SK-N-SH treated with all-trans-retinoic acid at 6 μM for 48 hours (cell line): ENCODE data around the gene CSF2.

Source experiments
- ARNTL ChIP-seq: fragments of 450-650 bp; formaldehyde crosslinking; IDR thresholded peaks from 2 replicates; pipeline ENCODE4 v1.5.0; 2020; ENCODE audit warnings: low read depth, mild to moderate bottlenecking, moderate library complexity, borderline replicate concordance
- CREB5 ChIP-seq: fragments of 250-450 bp; sonication (Bioruptor Pico); IDR thresholded peaks from 2 replicates; pipeline ENCODE4 v1.5.1; 2020; ENCODE audit warnings: low read depth, mild to moderate bottlenecking, moderate library complexity
- ESRRG ChIP-seq: fragments of 250-450 bp; sonication (Bioruptor Pico); IDR thresholded peaks from 2 replicates; pipeline ENCODE4 v1.6.1; 2021; ENCODE audit warnings: mild to moderate bottlenecking
- GLIS3 ChIP-seq: fragments of 250-450 bp; sonication (Bioruptor Pico); IDR thresholded peaks from 2 replicates; pipeline ENCODE4 v1.5.0; 2020; ENCODE audit warnings: mild to moderate bottlenecking, moderate library complexity
- ISL1 ChIP-seq: fragments of 250-450 bp; sonication (Bioruptor Pico); IDR thresholded peaks from 2 replicates; pipeline ENCODE4 v2.1.2; 2022; ENCODE audit warnings: mild to moderate bottlenecking, moderate library complexity
- PATZ1 ChIP-seq: fragments of 250-450 bp; sonication (Bioruptor Pico); IDR thresholded peaks from 2 replicates; pipeline ENCODE4 v1.8.0; 2020; ENCODE audit warnings: mild to moderate bottlenecking, moderate library complexity, borderline replicate concordance
- RARB ChIP-seq: fragments of 250-450 bp; sonication (Bioruptor Pico); IDR thresholded peaks from 2 replicates; pipeline ENCODE4 v1.8.0; 2021; ENCODE audit warnings: mild to moderate bottlenecking, moderate library complexity
- TCF4 ChIP-seq: fragments of 250-450 bp; sonication (Bioruptor Pico); IDR thresholded peaks from 2 replicates; pipeline ENCODE4 v1.8.0; 2021; ENCODE audit warnings: mild to moderate bottlenecking, moderate library complexity, borderline replicate concordance
- TOX ChIP-seq: fragments of 250-450 bp; sonication (Bioruptor Pico); IDR thresholded peaks from 2 replicates; pipeline ENCODE4 v1.8.0; 2021; ENCODE audit warnings: mild to moderate bottlenecking, moderate library complexity, borderline replicate concordance
- ZFP3 ChIP-seq: fragments of 250-450 bp; sonication (Bioruptor Pico); IDR thresholded peaks from 2 replicates; pipeline ENCODE4 v1.5.0; 2020; ENCODE audit warnings: mild to moderate bottlenecking, moderate library complexity
- ZFP30 ChIP-seq: fragments of 450-650 bp; formaldehyde crosslinking; IDR thresholded peaks from 2 replicates; pipeline ENCODE4 v1.5.0; 2022; ENCODE audit warnings: mild to moderate bottlenecking, moderate library complexity
- TF ChIP-seq, protein P1 (sequence below): fragments of 250-450 bp; sonication (Bioruptor Pico); IDR thresholded peaks from 2 replicates; pipeline ENCODE4 v1.5.1; 2021; ENCODE audit warnings: mild to moderate bottlenecking, moderate library complexity

GRCh38 chr5:132067451-132067850 is 6.1 kb upstream of the CSF2 start:
- TF ChIP-seq CREB5 (CRISPR knock-in tag) (no peak), TCF4 (no peak), TOX (no peak), ARNTL (CRISPR knock-in tag) (no peak), GLIS3 (no peak), ISL1 (CRISPR knock-in tag) (no peak), PATZ1 (CRISPR knock-in tag) (no peak), ZFP3 (CRISPR knock-in tag) (no peak), RARB (no peak), ZFP30 (CRISPR knock-in tag) (no peak), ESRRG (CRISPR knock-in tag) (no peak)
- TF ChIP-seq, protein P1, sequence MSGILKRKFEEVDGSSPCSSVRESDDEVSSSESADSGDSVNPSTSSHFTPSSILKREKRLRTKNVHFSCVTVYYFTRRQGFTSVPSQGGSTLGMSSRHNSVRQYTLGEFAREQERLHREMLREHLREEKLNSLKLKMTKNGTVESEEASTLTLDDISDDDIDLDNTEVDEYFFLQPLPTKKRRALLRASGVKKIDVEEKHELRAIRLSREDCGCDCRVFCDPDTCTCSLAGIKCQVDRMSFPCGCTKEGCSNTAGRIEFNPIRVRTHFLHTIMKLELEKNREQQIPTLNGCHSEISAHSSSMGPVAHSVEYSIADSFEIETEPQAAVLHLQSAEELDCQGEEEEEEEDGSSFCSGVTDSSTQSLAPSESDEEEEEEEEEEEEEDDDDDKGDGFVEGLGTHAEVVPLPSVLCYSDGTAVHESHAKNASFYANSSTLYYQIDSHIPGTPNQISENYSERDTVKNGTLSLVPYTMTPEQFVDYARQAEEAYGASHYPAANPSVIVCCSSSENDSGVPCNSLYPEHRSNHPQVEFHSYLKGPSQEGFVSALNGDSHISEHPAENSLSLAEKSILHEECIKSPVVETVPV (CRISPR knock-in tag): no peak
